HEK293T (cell line): ENCODE results near the gene HGF.

Experiments
- BHLHE40 ChIP-seq: fragments of 450-650 bp; IDR thresholded peaks from 2 replicates; pipeline ENCODE4 v1.6.1; 2016; ENCODE audit warnings: mild to moderate bottlenecking, moderate library complexity, borderline replicate concordance
- CTBP1 ChIP-seq: fragments of 450-650 bp; IDR thresholded peaks from 2 replicates; pipeline ENCODE4 v1.6.1; 2016; ENCODE audit warnings: borderline replicate concordance
- ELF4 ChIP-seq: fragments of 450-650 bp; IDR thresholded peaks from 2 replicates; pipeline ENCODE4 v1.6.1; 2017; ENCODE audit warnings: antibody characterized with exemption
- FOXA1 ChIP-seq: fragments of 450-650 bp; IDR thresholded peaks from 2 replicates; pipeline ENCODE4 v1.6.1; 2016; ENCODE audit warnings: mild to moderate bottlenecking
- FOXK2 ChIP-seq: fragments of 450-650 bp; IDR thresholded peaks from 2 replicates; pipeline ENCODE4 v1.6.1; 2016; ENCODE audit warnings: mild to moderate bottlenecking
- FOXM1 ChIP-seq: fragments of 450-650 bp; IDR thresholded peaks from 2 replicates; pipeline ENCODE4 v1.6.1; 2017; ENCODE audit warnings: mild to moderate bottlenecking, borderline replicate concordance
- HDGF ChIP-seq: fragments of 450-650 bp; IDR thresholded peaks from 2 replicates; pipeline ENCODE4 v1.6.1; 2017; ENCODE audit warnings: antibody characterized with exemption, borderline replicate concordance
- L3MBTL2 ChIP-seq: fragments of 450-650 bp; conservative IDR thresholded peaks from 2 replicates; pipeline ENCODE4 v1.6.1; 2016; ENCODE audit warnings: mild to moderate bottlenecking
- LEF1 ChIP-seq: fragments of 450-650 bp; IDR thresholded peaks from 2 replicates; pipeline ENCODE4 v1.6.1; 2017; ENCODE audit warnings: mild to moderate bottlenecking, borderline replicate concordance
- SP1 ChIP-seq: fragments of 450-650 bp; IDR thresholded peaks from 2 replicates; pipeline ENCODE4 v1.6.1; 2017
- SUZ12 ChIP-seq: fragments of 450-650 bp; IDR thresholded peaks from 2 replicates; pipeline ENCODE4 v1.6.1; 2016; ENCODE audit warnings: mild to moderate bottlenecking
- TARDBP ChIP-seq: fragments of 450-650 bp; IDR thresholded peaks from 2 replicates; pipeline ENCODE4 v1.6.1; 2016
- ZNF384 ChIP-seq: fragments of 450-650 bp; IDR thresholded peaks from 2 replicates; pipeline ENCODE4 v1.6.1; 2016
- TF ChIP-seq, protein P1 (sequence below): fragments of 450-650 bp; IDR thresholded peaks from 2 replicates; pipeline ENCODE4 v1.6.1; 2016

- TF ChIP-seq FOXM1 (no peak), SP1 (no peak), CTBP1 (no peak), TARDBP (no peak), BHLHE40 (no peak), FOXA1 (no peak), ELF4 (no peak), ZNF384 (no peak), SUZ12 (no peak), HDGF (no peak), L3MBTL2 (no peak), FOXK2 (no peak), LEF1 (no peak)
- TF ChIP-seq, protein P1, sequence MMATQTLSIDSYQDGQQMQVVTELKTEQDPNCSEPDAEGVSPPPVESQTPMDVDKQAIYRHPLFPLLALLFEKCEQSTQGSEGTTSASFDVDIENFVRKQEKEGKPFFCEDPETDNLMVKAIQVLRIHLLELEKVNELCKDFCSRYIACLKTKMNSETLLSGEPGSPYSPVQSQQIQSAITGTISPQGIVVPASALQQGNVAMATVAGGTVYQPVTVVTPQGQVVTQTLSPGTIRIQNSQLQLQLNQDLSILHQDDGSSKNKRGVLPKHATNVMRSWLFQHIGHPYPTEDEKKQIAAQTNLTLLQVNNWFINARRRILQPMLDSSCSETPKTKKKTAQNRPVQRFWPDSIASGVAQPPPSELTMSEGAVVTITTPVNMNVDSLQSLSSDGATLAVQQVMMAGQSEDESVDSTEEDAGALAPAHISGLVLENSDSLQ, result no peak
Observed at GRCh38 chr7:81692146-81692905, 77.5 kb downstream of the HGF start.
